HEK293 (cell line): ENCODE data around the gene MRPS31.

Source experiments
- CTCF ChIA-PET: fragments of 350-600 bp; formaldehyde crosslinking; extraction: SDS; loops from one replicate; lab custom pipeline; 2021; ENCODE audit warnings: antibody characterized with exemption; lab: Yijun Ruan, JAX
- POLR2A ChIA-PET: fragments of 300-600 bp; formaldehyde crosslinking; extraction: SDS; loops from one replicate; lab custom pipeline; 2020; ENCODE audit warnings: antibody characterized with exemption, inconsistent platforms; lab: Yijun Ruan, JAX
- H3K27ac ChIP-seq: fragments of 200-500 bp; sonication (Bioruptor generic); 2 replicates; pipeline ENCODE4 v1.5.1; 2014; ENCODE audit warnings: low read depth, low read length, control low read depth, inconsistent platforms; ENCODE audit errors: extremely low read depth
- H3K36me3 ChIP-seq, 2 experiments: fragments of 200-500 bp in 1 of 2; sonication (Bioruptor generic) in 1 of 2; 1 replicate in 1 of 2; 2 replicates in 1 of 2; pipeline ENCODE4 v1.5.1; 2014 to 2017; ENCODE audit warnings: inconsistent platforms in 2 of 2, low read length in 2 of 2; ENCODE audit not compliant: control insufficient read depth in 2 of 2, insufficient read depth in 1 of 2
- H3K4me1 ChIP-seq: fragments of 200-500 bp; sonication (Bioruptor generic); 2 replicates; pipeline ENCODE4 v1.5.1; 2014; ENCODE audit warnings: mild to moderate bottlenecking, low read length, inconsistent platforms; ENCODE audit not compliant: control insufficient read depth, insufficient read depth
- H3K4me3 ChIP-seq: 2 replicates; pipeline ENCODE4 v1.5.1; 2011; ENCODE audit warnings: low read depth, mild to moderate bottlenecking, control low read depth, low read length, moderate library complexity
- H3K9me3 ChIP-seq: fragments of 200-500 bp; sonication (Bioruptor generic); 2 replicates; pipeline ENCODE4 v1.5.1; 2014; ENCODE audit warnings: low read depth, low read length, inconsistent platforms; ENCODE audit not compliant: control insufficient read depth, insufficient read depth
- GFI1B ChIP-seq: fragments of 450-650 bp; formaldehyde crosslinking; IDR thresholded peaks from 2 replicates; pipeline ENCODE4 v1.5.1; 2016; ENCODE audit warnings: missing biosample characterization, missing genetic modification characterization
- KLF8 ChIP-seq: fragments of 450-650 bp; formaldehyde crosslinking; IDR thresholded peaks from 2 replicates; pipeline ENCODE4 v1.5.1; 2016; ENCODE audit warnings: missing biosample characterization, missing genetic modification characterization
- MZF1 ChIP-seq: fragments of 450-650 bp; formaldehyde crosslinking; IDR thresholded peaks from 2 replicates; pipeline ENCODE4 v1.5.1; 2017; ENCODE audit warnings: missing biosample characterization, missing genetic modification characterization, borderline replicate concordance
- ZBTB8A ChIP-seq: fragments of 450-650 bp; formaldehyde crosslinking; IDR thresholded peaks from 2 replicates; pipeline ENCODE4 v1.5.1; 2016; ENCODE audit warnings: missing biosample characterization, missing genetic modification characterization
- ZNF138 ChIP-seq: fragments of 450-650 bp; formaldehyde crosslinking; IDR thresholded peaks from 2 replicates; pipeline ENCODE4 v1.5.1; 2016; ENCODE audit warnings: missing biosample characterization, missing genetic modification characterization, borderline replicate concordance
- ZNF324 ChIP-seq: fragments of 450-650 bp; formaldehyde crosslinking; IDR thresholded peaks from 2 replicates; pipeline ENCODE4 v1.5.1; 2016; ENCODE audit warnings: missing biosample characterization, missing genetic modification characterization
- ZNF37A ChIP-seq: fragments of 450-650 bp; IDR thresholded peaks from 2 replicates; pipeline ENCODE4 v1.5.1; 2018; ENCODE audit warnings: missing biosample characterization, missing genetic modification characterization
- ZNF514 ChIP-seq: fragments of 450-650 bp; formaldehyde crosslinking; IDR thresholded peaks from 2 replicates; pipeline ENCODE4 v1.5.1; 2016; ENCODE audit warnings: missing biosample characterization, missing genetic modification characterization
- ZNF624 ChIP-seq: fragments of 450-650 bp; formaldehyde crosslinking; IDR thresholded peaks from 2 replicates; pipeline ENCODE4 v1.5.1; 2017; ENCODE audit warnings: missing biosample characterization, missing genetic modification characterization
- ZNF777 ChIP-seq: fragments of 450-650 bp; formaldehyde crosslinking; IDR thresholded peaks from 2 replicates; pipeline ENCODE4 v1.5.1; 2017; ENCODE audit warnings: missing biosample characterization, missing genetic modification characterization, borderline replicate concordance
- ZXDB ChIP-seq: fragments of 450-650 bp; formaldehyde crosslinking; IDR thresholded peaks from 2 replicates; pipeline ENCODE4 v1.5.1; 2016; ENCODE audit warnings: missing biosample characterization, missing genetic modification characterization
- TF ChIP-seq, protein P1 (sequence below): fragments of 450-650 bp; formaldehyde crosslinking; IDR thresholded peaks from 2 replicates; pipeline ENCODE4 v1.5.1; 2016; ENCODE audit warnings: missing biosample characterization, missing genetic modification characterization, low read depth
- TF ChIP-seq, protein P2 (sequence below): fragments of 450-650 bp; formaldehyde crosslinking; conservative IDR thresholded peaks from 2 replicates; pipeline ENCODE4 v1.5.1; 2016; ENCODE audit warnings: low read depth, missing biosample characterization, missing genetic modification characterization
- TF ChIP-seq, protein P3 (sequence below): fragments of 450-650 bp; formaldehyde crosslinking; IDR thresholded peaks from 2 replicates; pipeline ENCODE4 v1.5.1; 2016; ENCODE audit warnings: missing biosample characterization, missing genetic modification characterization
- TF ChIP-seq, protein P4 (sequence below): fragments of 450-650 bp; formaldehyde crosslinking; IDR thresholded peaks from 2 replicates; pipeline ENCODE4 v1.5.1; 2016; ENCODE audit warnings: missing biosample characterization, missing genetic modification characterization
- TF ChIP-seq, protein P5 (sequence below): fragments of 450-650 bp; formaldehyde crosslinking; IDR thresholded peaks from 2 replicates; pipeline ENCODE4 v1.5.1; 2016; ENCODE audit warnings: missing biosample characterization, missing genetic modification characterization, low read depth

MRPS31 gene

DNA sequence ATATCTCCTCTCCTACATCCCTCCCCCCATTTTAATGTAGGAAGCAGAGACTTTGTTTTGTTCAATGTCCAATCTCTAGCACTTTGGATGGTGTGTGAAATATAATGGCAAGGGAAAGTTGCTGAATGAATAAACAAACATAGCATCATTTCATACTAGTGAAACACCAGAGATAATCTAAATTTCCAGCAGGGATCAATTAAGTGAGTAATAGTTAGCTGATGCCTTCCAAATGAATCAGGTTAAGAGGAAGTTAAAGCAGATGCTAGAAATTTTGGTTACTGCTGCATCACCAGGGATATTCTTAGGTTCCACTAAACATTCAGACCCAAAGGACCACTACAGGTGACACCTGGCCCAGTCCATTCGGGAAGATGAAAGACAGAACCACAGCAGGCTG is 8.1 kb downstream of the MRPS31 start (continued):
- TF ChIP-seq, protein P1, sequence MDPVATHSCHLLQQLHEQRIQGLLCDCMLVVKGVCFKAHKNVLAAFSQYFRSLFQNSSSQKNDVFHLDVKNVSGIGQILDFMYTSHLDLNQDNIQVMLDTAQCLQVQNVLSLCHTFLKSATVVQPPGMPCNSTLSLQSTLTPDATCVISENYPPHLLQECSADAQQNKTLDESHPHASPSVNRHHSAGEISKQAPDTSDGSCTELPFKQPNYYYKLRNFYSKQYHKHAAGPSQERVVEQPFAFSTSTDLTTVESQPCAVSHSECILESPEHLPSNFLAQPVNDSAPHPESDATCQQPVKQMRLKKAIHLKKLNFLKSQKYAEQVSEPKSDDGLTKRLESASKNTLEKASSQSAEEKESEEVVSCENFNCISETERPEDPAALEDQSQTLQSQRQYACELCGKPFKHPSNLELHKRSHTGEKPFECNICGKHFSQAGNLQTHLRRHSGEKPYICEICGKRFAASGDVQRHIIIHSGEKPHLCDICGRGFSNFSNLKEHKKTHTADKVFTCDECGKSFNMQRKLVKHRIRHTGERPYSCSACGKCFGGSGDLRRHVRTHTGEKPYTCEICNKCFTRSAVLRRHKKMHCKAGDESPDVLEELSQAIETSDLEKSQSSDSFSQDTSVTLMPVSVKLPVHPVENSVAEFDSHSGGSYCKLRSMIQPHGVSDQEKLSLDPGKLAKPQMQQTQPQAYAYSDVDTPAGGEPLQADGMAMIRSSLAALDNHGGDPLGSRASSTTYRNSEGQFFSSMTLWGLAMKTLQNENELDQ = no peak
- TF ChIP-seq ZNF37A (tag by site-specific recombination) (no peak), ZXDB (tag by site-specific recombination) (no peak)
- TF ChIP-seq, protein P2, sequence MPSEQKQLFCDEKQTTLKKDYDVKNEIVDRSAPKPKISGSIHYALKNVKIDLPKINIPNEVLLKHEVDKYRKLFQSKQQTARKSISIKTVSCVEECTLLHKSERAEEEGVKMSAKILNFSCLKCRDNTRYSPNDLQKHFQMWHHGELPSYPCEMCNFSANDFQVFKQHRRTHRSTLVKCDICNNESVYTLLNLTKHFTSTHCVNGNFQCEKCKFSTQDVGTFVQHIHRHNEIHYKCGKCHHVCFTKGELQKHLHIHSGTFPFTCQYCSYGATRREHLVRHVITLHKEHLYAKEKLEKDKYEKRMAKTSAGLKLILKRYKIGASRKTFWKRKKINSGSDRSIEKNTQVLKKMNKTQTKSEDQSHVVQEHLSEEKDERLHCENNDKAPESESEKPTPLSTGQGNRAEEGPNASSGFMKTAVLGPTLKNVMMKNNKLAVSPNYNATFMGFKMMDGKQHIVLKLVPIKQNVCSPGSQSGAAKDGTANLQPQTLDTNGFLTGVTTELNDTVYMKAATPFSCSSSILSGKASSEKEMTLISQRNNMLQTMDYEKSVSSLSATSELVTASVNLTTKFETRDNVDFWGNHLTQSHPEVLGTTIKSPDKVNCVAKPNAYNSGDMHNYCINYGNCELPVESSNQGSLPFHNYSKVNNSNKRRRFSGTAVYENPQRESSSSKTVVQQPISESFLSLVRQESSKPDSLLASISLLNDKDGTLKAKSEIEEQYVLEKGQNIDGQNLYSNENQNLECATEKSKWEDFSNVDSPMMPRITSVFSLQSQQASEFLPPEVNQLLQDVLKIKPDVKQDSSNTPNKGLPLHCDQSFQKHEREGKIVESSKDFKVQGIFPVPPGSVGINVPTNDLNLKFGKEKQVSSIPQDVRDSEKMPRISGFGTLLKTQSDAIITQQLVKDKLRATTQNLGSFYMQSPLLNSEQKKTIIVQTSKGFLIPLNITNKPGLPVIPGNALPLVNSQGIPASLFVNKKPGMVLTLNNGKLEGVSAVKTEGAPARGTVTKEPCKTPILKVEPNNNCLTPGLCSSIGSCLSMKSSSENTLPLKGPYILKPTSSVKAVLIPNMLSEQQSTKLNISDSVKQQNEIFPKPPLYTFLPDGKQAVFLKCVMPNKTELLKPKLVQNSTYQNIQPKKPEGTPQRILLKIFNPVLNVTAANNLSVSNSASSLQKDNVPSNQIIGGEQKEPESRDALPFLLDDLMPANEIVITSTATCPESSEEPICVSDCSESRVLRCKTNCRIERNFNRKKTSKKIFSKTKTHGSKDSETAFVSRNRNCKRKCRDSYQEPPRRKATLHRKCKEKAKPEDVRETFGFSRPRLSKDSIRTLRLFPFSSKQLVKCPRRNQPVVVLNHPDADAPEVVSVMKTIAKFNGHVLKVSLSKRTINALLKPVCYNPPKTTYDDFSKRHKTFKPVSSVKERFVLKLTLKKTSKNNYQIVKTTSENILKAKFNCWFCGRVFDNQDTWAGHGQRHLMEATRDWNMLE (tag by site-specific recombination) = no peak

DNA sequence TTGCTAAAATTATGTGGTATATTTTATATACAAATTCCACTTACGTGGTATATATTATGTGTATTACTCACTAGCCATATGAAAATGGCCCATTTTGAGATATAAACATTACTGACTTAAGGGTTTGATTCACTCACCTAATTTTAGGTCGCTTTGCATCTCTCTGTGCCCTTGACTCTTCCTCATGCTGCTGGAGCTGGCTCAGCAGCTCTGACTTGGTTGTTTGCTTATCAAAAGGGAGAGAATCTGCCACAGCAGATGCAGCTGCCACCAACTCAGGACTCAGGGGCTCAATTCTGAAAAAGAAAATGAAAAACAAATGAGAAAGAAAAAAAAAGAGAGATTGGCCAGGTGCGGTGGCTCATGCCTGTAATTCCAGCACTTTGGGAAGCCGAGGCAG is 12.2 kb downstream of the MRPS31 start:
- ChIA-PET CTCF (interaction anchor here (0.6 kb wide), 1 partner anchor 89 kb away, joined by 4 read pairs; no protein-coding TSS in a partner anchor), POLR2A (no interaction called here)
- no peaks in the 10 kb centered on the region for H3K9me3 ChIP-seq
- TF ChIP-seq GFI1B (tag by site-specific recombination) = no peak
- TF ChIP-seq ZNF777 (tag by site-specific recombination) = no peak
- TF ChIP-seq MZF1 (tag by site-specific recombination) = no peak
- no peak for TF ChIP-seq ZNF514 (tag by site-specific recombination)
- no peak for TF ChIP-seq ZNF138
- TF ChIP-seq, protein P3, sequence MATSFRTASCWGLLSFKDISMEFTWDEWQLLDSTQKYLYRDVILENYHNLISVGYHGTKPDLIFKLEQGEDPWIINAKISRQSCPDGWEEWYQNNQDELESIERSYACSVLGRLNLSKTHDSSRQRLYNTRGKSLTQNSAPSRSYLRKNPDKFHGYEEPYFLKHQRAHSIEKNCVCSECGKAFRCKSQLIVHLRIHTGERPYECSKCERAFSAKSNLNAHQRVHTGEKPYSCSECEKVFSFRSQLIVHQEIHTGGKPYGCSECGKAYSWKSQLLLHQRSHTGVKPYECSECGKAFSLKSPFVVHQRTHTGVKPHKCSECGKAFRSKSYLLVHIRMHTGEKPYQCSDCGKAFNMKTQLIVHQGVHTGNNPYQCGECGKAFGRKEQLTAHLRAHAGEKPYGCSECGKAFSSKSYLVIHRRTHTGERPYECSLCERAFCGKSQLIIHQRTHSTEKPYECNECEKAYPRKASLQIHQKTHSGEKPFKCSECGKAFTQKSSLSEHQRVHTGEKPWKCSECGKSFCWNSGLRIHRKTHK = no peak
- TF ChIP-seq ZNF624 = no peak
- no peak for TF ChIP-seq KLF8 (tag by site-specific recombination)
- TF ChIP-seq, protein P4, sequence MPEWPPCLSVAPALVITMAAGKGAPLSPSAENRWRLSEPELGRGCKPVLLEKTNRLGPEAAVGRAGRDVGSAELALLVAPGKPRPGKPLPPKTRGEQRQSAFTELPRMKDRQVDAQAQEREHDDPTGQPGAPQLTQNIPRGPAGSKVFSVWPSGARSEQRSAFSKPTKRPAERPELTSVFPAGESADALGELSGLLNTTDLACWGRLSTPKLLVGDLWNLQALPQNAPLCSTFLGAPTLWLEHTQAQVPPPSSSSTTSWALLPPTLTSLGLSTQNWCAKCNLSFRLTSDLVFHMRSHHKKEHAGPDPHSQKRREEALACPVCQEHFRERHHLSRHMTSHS = no peak
- TF ChIP-seq ZNF324 (tag by site-specific recombination) = no peak
- TF ChIP-seq, protein P5, sequence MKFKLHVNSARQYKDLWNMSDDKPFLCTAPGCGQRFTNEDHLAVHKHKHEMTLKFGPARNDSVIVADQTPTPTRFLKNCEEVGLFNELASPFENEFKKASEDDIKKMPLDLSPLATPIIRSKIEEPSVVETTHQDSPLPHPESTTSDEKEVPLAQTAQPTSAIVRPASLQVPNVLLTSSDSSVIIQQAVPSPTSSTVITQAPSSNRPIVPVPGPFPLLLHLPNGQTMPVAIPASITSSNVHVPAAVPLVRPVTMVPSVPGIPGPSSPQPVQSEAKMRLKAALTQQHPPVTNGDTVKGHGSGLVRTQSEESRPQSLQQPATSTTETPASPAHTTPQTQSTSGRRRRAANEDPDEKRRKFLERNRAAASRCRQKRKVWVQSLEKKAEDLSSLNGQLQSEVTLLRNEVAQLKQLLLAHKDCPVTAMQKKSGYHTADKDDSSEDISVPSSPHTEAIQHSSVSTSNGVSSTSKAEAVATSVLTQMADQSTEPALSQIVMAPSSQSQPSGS (tag by site-specific recombination) = no peak
- no peak for TF ChIP-seq ZBTB8A (tag by site-specific recombination)
- TF ChIP-seq, all 188 proteins: peak for 0
- Histone ChIP-seq H3K27ac (no peak overlapping the region), H3K4me3 (no peak overlapping the region), H3K36me3 (peaks cover 7 to 35% of the 10 kb centered on the region in 2 experiments; a peak in 2 of 3 replicates), H3K4me1 (no peaks in the 10 kb centered on the region)
